ENCODE measurements around the gene HSF2BP.
"Not testable (repeated sequence)": the region's sequence is repeated elsewhere in the genome, so short reads cannot be mapped to it uniquely, and the experiment has no call there.

The HSF2BP gene

DNA sequence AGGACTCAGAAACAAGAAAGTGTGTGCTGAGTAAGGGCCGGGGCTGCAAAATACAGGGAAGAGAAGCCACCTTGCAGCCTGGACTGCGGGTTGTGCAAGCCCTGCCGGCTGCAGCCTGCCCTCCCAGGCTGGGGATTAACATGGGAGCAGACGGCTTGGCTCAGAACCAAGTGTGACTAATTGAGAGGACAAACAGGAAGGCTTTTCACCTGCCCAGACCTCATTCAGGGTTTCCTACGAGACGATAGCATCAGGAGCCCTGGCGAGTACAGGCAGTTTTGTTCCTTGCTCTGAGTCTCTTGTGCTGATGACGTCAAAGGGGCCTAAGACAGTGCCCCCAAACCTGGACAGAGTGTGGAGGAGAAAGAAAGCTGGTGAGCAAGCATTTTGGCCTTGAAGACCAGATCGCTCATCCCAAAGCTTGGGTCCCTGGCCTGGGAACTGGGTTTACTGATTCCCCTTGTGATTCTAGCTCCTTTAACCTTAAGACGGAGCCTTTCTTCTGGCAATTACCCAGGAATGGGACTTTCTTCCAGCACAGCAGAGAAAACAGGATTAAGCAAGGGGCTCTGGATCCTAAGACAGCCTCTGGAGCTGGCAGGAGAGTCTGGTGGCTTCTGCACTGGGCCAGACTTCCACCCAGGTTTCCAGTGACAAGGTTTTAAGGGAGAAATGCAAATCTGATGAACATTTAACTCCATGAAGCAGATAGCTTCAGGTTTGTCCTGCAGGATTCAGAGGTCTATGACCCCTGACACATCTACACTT, 142.2 kb downstream of the HSF2BP start:
- DNase-seq (ENCODE audit: low spot score) = not testable (repeated sequence)

DNA sequence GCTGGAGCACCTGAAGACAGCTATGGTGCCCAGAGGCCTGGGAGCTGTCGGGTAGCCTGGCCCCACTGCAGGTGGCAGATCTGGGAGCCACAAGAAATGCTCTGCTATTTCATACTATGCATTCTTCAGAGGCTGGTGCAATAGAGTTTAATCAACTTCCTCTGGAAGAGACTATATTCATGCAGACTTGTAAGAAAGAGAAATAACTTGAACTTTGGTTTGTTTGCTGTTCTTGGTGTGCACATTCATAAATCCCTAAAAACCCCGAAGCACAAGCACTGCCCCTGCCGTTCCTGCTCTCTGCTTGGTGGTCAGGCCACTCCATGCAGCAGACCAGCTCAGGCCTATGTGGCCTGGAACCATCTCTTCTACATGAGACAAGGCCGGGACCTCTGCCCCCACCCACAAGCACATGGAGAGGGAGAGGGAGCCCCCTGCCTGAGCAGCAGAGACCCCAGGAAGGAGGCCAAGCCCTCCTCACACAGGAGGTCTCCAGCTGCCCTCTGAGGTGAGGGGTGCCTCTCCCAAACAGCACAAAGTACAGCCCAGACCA, 142.9 kb downstream of the HSF2BP start:
- not testable (repeated sequence) for DNase-seq (ENCODE audit: low spot score)

DNA sequence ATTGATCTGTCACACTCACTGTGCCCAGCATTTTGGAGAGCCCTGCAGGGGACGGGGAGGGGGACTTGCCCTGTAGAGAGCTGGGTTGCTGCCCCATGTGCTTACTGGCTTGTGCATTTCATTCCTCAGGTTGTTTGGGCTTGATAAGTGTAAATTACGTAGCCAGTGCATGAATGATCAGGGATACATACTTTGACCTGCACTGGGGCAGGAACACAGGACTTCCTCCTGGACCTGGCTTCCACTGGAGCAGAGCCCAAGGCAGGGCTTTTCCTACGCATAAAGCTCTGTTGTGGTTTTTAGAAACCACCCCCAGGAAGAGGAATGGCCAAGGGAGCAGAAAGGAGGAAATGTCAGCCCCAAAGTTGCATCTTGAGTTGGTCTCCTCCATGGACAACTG, 144.5 kb downstream of the HSF2BP start:
- DNase-seq (ENCODE audit: low spot score) = not testable (repeated sequence)

DNA sequence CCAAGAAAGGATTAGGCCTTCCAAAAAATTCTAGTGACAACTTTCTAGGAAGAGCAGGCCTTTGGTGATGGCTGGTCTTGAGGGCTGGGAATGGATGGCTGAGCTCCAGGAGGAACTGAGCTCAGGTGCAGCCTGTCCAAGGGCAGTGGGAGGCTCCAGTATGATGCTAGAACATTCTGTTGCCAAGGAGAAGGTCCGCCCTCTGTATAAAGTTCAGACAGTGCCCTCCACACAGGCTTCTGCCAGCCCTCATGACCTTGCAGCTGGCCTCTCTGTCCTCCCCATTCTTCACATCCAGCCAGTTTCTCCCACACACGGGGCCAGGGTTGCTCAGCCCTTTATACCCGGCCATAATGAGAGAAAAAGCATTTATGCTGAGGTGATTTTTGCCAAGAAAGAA, 146.3 kb downstream of the HSF2BP start:
- not testable (repeated sequence) for DNase-seq (ENCODE audit: low spot score)

DNA sequence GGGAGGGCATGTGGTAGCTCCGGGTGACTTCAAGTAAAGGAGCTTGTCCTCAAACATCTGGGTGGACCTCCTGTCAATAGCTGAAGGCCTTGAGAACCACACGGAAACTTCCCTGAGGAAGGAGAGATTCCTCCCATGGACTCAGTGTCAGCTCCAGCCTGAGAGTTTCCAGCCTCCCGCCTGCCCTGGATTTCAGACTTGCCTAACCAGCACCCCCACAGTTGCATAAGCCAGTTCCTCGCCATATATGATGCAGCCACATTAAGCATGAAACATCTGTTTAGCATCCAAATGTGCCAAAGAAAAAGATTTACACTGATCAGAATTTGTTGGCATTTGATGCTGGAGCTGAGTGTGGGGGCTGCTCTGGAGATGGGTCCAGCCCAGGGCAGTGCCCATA, 148.1 kb downstream of the HSF2BP start:
- DNase-seq (ENCODE audit: low spot score) = not testable (repeated sequence)

DNA sequence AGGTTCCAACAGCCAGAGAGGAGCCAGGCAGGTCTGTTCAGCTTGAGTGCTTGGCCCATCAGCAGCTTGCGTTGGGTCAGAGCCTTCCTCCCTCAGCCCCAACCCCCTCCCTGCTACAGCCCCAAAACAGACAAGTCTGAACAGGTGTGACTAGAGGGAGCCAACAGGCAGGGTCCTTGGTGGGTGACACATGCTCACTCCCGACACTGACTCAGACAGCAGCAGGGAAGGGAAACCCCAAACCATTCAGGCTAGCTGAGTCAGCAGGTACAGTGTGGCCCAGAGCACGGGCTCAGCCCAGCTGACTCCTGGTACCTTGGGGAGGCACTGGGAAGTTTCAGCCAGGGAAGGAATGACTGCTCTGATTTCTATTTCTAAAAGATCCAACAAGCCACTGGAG, 148.6 kb downstream of the HSF2BP start:
- not testable (repeated sequence) for DNase-seq (ENCODE audit: low spot score)

DNA sequence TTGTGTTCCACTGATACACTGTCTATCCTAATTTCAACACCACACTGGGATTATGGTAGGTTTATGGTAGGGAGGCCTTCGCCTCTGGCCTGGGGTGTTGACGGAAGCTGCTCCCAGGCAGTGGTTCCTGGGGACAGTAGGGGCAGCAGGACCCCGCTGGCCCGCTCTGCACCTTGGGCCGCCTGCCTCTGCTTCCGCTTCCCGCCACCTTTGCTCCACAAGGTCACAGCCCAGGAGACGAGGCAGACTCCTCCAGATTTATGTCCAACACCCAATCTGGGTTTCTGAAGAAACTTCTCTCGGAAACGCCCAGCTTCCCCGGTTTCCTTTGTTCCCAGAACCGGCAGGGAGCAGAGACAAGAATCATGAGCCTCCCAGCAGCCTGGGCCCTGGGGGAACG, 155.4 kb downstream of the HSF2BP start:
- DNase-seq (ENCODE audit: low spot score) = not testable (repeated sequence)

DNA sequence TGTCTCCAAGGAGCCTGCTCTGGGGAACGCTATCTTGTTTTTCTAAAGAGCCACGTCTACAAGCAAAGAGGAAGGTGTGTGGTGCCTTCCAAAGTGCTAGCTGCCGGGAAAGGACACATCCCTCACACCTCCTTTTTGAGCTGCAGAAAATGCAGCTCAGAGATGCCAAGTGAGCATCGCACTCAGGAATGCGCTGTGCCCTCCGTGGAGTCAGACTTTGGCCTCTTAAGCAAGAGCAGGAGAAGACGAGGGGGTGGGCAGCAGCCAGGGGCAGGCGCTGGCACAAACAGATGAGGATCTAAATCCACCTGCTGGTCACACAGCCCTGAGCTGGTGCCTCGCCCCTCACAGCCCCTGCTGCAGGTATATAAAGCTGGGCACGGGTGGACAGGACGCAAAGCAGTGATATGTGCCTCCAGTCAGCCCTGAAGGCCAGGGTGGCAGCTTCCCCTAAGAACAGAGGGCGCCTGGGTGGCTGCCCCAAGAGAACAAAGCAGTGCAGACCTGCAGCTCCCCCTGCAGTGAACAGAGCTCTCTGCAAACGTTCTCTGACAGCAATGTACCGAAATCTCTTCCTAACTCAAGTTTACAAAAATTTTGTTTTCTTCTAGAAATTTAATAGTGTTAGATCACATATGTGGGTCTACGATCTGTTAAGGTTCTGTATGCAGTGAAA, 156.1 kb downstream of the HSF2BP start:
- DNase-seq (ENCODE audit: low spot score) = not testable (repeated sequence)

DNA sequence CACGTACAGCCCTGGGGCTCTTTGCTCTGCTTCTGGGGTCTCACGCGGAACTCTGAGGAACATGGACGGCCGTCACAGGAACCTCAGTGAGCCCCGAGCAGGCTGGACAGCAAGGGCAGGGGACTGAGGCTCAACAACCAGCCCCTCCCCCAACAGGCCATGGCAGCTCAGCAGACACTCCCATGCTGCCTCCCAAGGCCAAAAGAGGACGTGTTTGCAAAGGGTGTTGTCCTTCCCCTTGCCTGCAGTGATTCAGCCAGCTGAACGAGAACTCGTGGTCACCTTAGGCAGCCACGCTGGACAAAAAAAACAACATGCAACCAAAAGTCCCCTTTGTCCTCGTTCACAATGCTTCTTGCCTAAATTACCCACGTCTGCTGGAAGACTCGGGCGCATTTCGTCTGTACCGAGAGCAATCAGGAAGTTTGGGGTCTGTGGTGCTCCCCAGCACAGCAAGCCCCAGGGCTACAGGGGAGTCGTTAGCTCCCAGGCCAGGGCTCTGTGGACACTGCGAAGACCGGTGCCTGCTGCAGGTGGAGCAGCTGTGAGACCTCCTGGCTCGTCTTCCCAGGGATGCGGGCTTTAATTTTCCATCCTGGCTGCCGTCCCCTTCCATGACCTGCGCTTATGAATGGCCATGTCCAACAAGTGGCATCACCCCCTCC, 156.7 kb downstream of the HSF2BP start:
- not testable (repeated sequence) for DNase-seq (ENCODE audit: low spot score)

DNA sequence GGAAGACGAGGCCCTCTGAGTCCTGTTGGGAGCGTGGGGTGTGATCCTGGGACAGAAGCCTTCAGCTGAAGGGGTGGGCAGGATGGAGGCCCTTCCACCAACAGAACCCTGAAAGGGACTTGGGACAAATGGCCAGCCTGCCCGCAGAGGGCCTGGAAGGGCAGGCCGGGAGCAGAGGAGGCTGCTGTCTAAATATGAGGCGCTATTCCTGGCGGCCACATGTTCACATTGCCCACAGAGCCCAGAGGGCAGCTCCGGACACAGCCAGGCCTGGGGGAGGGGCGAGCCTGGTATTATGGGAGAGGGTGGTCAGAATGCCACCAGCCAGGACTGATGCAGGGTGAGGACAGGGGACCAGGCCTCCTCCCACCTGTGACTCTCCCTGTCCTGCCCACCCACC, 160.4 kb downstream of the HSF2BP start:
- DNase-seq (ENCODE audit: low spot score) = not testable (repeated sequence)

DNA sequence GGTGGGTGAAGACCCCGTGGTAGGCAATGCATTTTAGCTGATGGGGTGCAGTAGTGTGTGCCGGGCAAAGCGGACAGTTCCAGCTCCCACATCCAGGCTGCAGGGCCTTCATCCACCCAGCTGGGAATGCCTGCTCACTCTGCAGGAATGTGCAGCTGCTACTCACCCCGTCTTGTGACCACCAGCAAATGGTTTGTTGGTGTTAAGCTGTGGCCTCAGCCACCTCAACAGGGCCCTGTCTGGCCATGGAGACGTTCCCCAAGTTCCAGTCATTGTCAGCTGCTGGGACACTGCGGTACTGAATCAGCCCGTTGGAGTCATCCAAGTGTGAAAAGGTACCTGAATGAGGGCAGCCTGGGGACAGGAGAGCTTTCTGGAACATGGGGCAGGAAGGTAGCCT, 161.2 kb downstream of the HSF2BP start:
- DNase-seq (ENCODE audit: low spot score) = not testable (repeated sequence)

DNA sequence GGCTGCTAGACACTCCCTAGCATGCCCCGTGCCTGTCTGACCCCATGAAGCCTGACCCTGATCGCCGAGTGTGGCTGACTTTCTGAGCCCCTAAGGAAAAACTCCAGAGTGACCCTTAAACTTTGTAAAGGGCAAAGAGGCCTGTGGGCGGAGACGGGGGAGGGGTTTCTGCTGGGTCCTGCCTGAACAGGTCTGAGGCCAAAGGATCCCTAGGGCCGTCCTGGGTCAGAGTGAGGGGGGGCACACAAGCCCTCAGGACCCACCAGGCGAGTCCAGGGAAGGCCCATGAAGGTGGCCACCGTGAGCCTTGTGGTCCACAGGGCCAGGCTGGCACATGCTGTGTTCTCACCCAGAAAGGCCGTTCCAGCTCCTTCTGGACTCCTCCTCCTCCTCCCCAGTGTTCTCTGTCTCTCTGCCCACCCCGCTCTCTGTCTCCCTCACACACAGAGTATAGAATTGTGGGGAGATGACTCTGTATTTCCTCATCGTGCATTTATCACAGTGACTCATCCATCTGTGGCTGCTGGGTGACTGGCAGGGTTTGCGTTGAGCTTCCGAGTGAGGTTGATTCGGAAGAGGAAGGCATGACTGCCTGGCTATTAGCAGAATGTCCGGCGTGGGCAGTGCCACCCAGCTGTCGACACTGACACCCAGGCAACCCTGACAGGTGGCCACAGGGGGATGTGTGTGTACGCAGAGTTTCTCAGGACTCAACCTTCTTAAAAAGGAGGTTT, 164.8 kb downstream of the HSF2BP start:
- not testable (repeated sequence) for DNase-seq (ENCODE audit: low spot score)

DNA sequence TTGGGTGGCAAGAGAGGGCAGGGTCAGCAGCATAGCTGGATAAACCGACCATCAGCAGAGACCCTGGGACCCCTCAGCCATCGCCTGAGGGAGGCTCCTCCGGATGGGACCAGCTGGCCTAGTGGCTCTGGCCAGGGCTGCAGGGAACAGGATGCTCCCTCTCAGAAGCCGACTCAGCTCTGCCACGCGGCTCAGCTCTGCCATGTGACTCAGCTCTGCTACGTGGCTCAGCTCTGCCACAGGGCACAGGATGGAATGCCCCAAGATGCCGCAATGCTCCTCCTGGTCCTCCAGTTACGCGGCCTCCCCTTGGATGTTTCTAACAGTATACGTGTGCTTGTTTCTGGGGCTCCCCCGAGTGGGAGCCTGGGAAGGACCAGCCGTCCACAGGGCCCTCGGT, 165.8 kb downstream of the HSF2BP start:
- not testable (repeated sequence) for DNase-seq (ENCODE audit: low spot score)

DNA sequence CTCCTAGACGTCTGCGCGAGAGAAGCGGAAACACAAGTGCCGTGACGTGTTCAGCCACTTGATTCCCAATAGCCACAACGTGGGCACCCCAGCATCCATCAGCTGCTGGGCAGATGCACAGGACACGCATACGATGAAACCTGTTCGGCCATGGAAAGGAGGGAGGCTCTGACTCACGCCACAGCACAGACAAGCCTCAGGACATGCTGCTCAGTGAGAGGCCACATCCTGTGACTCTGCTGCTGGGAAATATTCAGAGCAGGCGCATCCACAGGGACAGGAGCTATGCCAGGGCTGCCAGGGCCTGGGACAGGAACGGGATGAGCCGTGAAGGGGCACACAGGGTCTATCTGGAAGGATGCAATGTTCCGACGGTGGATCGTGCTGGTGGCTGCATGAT, 171.1 kb downstream of the HSF2BP start:
- not testable (repeated sequence) for DNase-seq (ENCODE audit: low spot score)

DNA sequence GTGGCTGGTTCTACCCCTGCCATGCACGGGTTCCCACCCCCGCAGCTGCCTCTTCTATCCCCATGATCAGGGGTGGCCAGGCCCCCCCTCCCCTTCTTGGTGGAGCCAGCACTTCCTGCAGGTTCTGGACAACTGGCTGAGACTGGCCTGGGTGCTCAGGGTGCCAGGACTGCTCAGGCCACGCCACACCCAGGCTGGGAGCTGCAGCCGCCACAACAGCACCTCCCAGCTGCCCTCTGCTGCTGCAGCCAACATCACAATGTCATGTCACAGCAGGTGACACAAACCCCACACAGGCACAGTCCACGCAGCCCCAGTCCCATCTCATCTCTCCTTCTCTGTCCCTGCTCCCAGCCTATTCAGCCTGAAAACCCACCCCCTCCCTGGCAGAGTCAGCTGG, 173.2 kb downstream of the HSF2BP start:
- DNase-seq (ENCODE audit: low spot score) = not testable (repeated sequence)

DNA sequence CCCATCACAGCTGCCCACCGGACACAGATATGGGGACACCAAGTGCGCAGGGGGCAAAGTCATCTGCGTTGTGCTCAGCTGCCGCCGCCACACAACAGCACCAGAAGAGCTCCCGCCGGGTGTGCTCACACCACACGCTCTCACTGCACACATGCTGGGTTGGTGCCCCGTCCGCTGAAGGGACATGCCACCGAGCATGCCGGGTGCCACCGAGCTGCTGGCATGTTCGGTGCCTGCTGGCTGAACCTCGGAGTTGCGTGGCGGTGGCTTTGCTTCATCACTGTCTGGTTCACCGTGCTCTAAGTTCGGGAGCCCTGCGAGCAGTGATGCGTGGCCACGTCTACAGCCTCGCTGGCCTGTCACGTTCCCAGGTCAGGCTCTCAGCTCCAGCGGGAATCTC, 174.3 kb downstream of the HSF2BP start:
- DNase-seq (ENCODE audit: low spot score) = not testable (repeated sequence)

DNA sequence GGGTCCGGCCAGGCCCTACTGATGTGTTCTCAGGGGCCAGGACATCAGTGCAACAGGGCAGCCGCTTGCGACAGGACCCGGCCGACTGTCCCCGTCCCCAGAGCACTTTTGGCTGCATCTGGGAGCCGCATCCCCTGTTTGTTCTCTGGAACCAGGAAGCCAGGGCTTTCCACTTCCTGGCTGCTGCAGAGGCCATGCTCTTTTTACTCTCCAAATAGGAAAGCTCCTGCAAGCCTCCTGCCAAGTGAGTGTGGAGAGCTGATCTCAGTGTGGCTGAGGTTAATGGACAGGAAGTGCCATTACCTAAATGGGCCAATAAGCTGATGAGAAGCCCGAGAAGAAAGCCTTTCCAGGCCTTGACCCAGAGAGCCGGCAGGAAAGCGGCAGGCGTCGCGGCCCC, 180.1 kb downstream of the HSF2BP start:
- DNase-seq (ENCODE audit: low spot score) = not testable (repeated sequence)
